ENCODE results near the gene ZC3H7A.

Gene ZC3H7A

GRCh38 chr16:11797166-11797956, at the start of gene ZC3H7A:
TSS of gene ZC3H7A (minus strand) at chr16:11797258. CDS start at chr16:11782354, 14,904 bp downstream.
- TF ChIP-seq GATA3 (IDR thresholded peaks at IDR 0.05; ENCODE audit: low read depth, low read length), result no peak
- no peak for TF ChIP-seq GATA2 (IDR thresholded peaks at IDR 0.05; ENCODE audit: low read depth, low read length)

- no peak for TF ChIP-seq GATA2 (IDR thresholded peaks at IDR 0.05; ENCODE audit: low read depth, low read length)
- TF ChIP-seq GATA3 (IDR thresholded peaks at IDR 0.05; ENCODE audit: low read depth, low read length), result no peak
Observed at GRCh38 chr16:11844499-11844898, 47.4 kb upstream of the ZC3H7A start.

- TF ChIP-seq GATA2 (IDR thresholded peaks at IDR 0.05; ENCODE audit: low read depth, low read length), result no peak
- no peak for TF ChIP-seq GATA3 (IDR thresholded peaks at IDR 0.05; ENCODE audit: low read depth, low read length)
Observed at GRCh38 chr16:11843861-11844260, 46.8 kb upstream of the ZC3H7A start.

- TF ChIP-seq GATA3 (IDR thresholded peaks at IDR 0.05; ENCODE audit: low read depth, low read length) (no peak), GATA2 (IDR thresholded peaks at IDR 0.05; ENCODE audit: low read depth, low read length) (no peak)
Observed at GRCh38 chr16:11843206-11843605, 46.1 kb upstream of the ZC3H7A start.

GRCh38 chr16:11841026-11841425, 44.0 kb upstream of the ZC3H7A start:
- no peak for TF ChIP-seq GATA2 (IDR thresholded peaks at IDR 0.05; ENCODE audit: low read depth, low read length)
- TF ChIP-seq GATA3 (IDR thresholded peaks at IDR 0.05; ENCODE audit: low read depth, low read length), result no peak

- TF ChIP-seq GATA3 (IDR thresholded peaks at IDR 0.05; ENCODE audit: low read depth, low read length) (no peak), GATA2 (IDR thresholded peaks at IDR 0.05; ENCODE audit: low read depth, low read length) (no peak)
Observed at GRCh38 chr16:11836650-11837244, 39.7 kb upstream of the ZC3H7A start.

- TF ChIP-seq GATA3 (IDR thresholded peaks at IDR 0.05; ENCODE audit: low read depth, low read length) (no peak), GATA2 (IDR thresholded peaks at IDR 0.05; ENCODE audit: low read depth, low read length) (no peak)
Observed at GRCh38 chr16:11835891-11836649, 39.0 kb upstream of the ZC3H7A start.

- no peak for TF ChIP-seq GATA2 (IDR thresholded peaks at IDR 0.05; ENCODE audit: low read depth, low read length)
- TF ChIP-seq GATA3 (IDR thresholded peaks at IDR 0.05; ENCODE audit: low read depth, low read length), result no peak
Observed at GRCh38 chr16:11835309-11835708, 38.3 kb upstream of the ZC3H7A start.

- TF ChIP-seq GATA2 (IDR thresholded peaks at IDR 0.05; ENCODE audit: low read depth, low read length) (no peak), GATA3 (IDR thresholded peaks at IDR 0.05; ENCODE audit: low read depth, low read length) (no peak)
Observed at GRCh38 chr16:11833951-11834695, 37.1 kb upstream of the ZC3H7A start.

- no peak for TF ChIP-seq GATA3 (IDR thresholded peaks at IDR 0.05; ENCODE audit: low read depth, low read length)
- TF ChIP-seq GATA2 (IDR thresholded peaks at IDR 0.05; ENCODE audit: low read depth, low read length), result no peak
Observed at GRCh38 chr16:11828696-11829095, 31.6 kb upstream of the ZC3H7A start.

- TF ChIP-seq GATA2 (IDR thresholded peaks at IDR 0.05; ENCODE audit: low read depth, low read length), result no peak
- TF ChIP-seq GATA3 (IDR thresholded peaks at IDR 0.05; ENCODE audit: low read depth, low read length), result no peak
Observed at GRCh38 chr16:11824362-11824761, 27.3 kb upstream of the ZC3H7A start.

GRCh38 chr16:11819798-11820197, 22.7 kb upstream of the ZC3H7A start:
- TF ChIP-seq GATA3 (IDR thresholded peaks at IDR 0.05; ENCODE audit: low read depth, low read length) (no peak), GATA2 (IDR thresholded peaks at IDR 0.05; ENCODE audit: low read depth, low read length) (no peak)

GRCh38 chr16:11816123-11816522, 19.1 kb upstream of the ZC3H7A start:
- TF ChIP-seq GATA2 (IDR thresholded peaks at IDR 0.05; ENCODE audit: low read depth, low read length), result no peak
- TF ChIP-seq GATA3 (IDR thresholded peaks at IDR 0.05; ENCODE audit: low read depth, low read length), result no peak

GRCh38 chr16:11806721-11807120, 9.7 kb upstream of the ZC3H7A start:
- TF ChIP-seq GATA2 (IDR thresholded peaks at IDR 0.05; ENCODE audit: low read depth, low read length), result no peak
- no peak for TF ChIP-seq GATA3 (IDR thresholded peaks at IDR 0.05; ENCODE audit: low read depth, low read length)

All from SH-SY5Y (cell line).